ENCODE measurements around the gene EPAS1.

The EPAS1 gene

DNA sequence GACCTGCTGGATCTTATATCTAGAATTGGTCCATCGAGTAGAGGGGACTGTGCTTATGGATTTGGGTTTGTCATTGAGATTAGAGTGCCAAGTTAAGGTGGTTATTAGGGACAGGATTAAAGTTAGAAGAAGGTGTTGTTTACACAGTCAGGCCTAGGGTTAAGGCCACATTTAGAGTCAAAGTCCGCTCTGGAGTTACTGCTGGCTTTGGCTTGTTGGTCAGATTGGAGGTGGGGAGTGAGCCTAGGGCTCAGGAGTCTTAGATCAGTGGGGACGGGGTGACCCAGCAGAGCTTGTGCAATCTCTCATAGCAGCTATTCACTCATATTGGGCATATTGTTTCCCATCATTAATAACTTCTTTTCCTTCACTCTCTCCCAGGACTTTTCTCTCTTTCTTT, 13.5 kb upstream of the EPAS1 start:
- DNase-seq (ENCODE audit: low read depth, low spot score) = no peak
- Histone ChIP-seq H3K9me3 (ENCODE audit: insufficient read depth, low read length) (no peaks in the 10 kb centered on the region), H3K4me1 (ENCODE audit: insufficient read depth, insufficient read length) (no peaks in the 10 kb centered on the region), H3K9ac (ENCODE audit: insufficient read length, low read depth) (no peak overlapping the region), H3K27me3 (ENCODE audit: insufficient read depth, insufficient read length) (no peaks in the 10 kb centered on the region), H3K36me3 (ENCODE audit: insufficient read depth, insufficient read length, low read length) (no peaks in the 10 kb centered on the region), H3K4me3 (ENCODE audit: insufficient read length, low read depth) (no peak overlapping the region)
- no peak for TF ChIP-seq SUZ12 (IDR thresholded peaks at IDR 0.05; ENCODE audit: extremely low read depth, insufficient read depth, insufficient read length)
- TF ChIP-seq YY1 (IDR thresholded peaks at IDR 0.05; ENCODE audit: insufficient read depth, insufficient read length) = no peak
- no peak for TF ChIP-seq ZNF274 (IDR thresholded peaks at IDR 0.05; ENCODE audit: low read depth, low read length)

DNA sequence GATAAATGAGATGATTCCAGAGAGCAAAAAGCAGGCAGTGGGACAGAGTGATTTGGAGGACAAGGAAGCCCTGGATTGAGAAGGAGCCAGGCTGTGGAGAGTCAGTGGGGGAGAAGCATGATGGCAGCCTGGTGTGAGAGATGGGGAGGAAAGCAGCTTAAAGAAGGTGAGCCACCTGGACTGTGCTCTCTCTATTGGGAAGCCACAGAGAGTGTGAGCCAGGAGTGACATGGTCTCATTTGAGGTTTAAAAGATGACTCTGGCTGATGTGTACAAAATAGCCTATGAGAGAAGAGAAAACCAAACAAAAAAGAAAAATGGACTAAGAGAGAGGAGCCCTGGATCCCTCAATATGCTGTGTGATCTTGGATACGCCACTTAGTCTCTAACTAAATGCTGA, 12.9 kb upstream of the EPAS1 start:
- H3K4me1 ChIP-seq (ENCODE audit: insufficient read depth, insufficient read length) = no peaks in the 10 kb centered on the region
- no peak overlapping the region for H3K4me3 ChIP-seq (ENCODE audit: insufficient read length, low read depth)
- no peaks in the 10 kb centered on the region for H3K9me3 ChIP-seq (ENCODE audit: insufficient read depth, low read length)
- no peaks in the 10 kb centered on the region for H3K36me3 ChIP-seq (ENCODE audit: insufficient read depth, insufficient read length, low read length)
- no peak overlapping the region for H3K9ac ChIP-seq (ENCODE audit: insufficient read length, low read depth)
- no peak for DNase-seq (ENCODE audit: low read depth, low spot score)
- H3K27me3 ChIP-seq (ENCODE audit: insufficient read depth, insufficient read length) = no peaks in the 10 kb centered on the region
- no peak for TF ChIP-seq ZNF274 (IDR thresholded peaks at IDR 0.05; ENCODE audit: low read depth, low read length)
- TF ChIP-seq SUZ12 (IDR thresholded peaks at IDR 0.05; ENCODE audit: extremely low read depth, insufficient read depth, insufficient read length) = no peak
- TF ChIP-seq YY1 (IDR thresholded peaks at IDR 0.05; ENCODE audit: insufficient read depth, insufficient read length) = no peak

DNA sequence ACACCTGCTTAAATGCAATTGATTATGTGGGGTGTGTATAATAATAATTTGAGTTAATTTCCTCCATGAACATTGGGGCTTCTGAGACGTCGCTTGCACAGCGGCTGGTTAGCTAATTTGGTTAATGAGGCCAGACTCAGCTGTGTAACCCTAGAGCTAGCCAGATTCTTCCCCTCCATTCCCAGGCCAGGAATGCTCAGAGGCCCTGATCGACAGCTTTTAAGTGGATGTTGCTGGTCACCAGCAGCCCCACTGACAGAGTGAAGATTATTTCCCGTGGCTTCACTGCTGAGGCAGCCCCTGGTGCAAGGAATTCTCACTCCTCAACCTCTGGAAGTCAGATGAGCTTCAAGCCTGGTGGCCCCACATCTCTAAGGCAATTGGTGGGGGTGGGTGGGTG, 12.4 kb upstream of the EPAS1 start:
- no peak overlapping the region for H3K9ac ChIP-seq (ENCODE audit: insufficient read length, low read depth)
- no peaks in the 10 kb centered on the region for H3K4me1 ChIP-seq (ENCODE audit: insufficient read depth, insufficient read length)
- no peak overlapping the region for H3K4me3 ChIP-seq (ENCODE audit: insufficient read length, low read depth)
- no peaks in the 10 kb centered on the region for H3K36me3 ChIP-seq (ENCODE audit: insufficient read depth, insufficient read length, low read length)
- no peaks in the 10 kb centered on the region for H3K27me3 ChIP-seq (ENCODE audit: insufficient read depth, insufficient read length)
- TF ChIP-seq YY1 (IDR thresholded peaks at IDR 0.05; ENCODE audit: insufficient read depth, insufficient read length) = no peak
- no peak for TF ChIP-seq ZNF274 (IDR thresholded peaks at IDR 0.05; ENCODE audit: low read depth, low read length)
- no peak for TF ChIP-seq SUZ12 (IDR thresholded peaks at IDR 0.05; ENCODE audit: extremely low read depth, insufficient read depth, insufficient read length)
- H3K9me3 ChIP-seq (ENCODE audit: insufficient read depth, low read length) = no peaks in the 10 kb centered on the region
- no peak for DNase-seq (ENCODE audit: low read depth, low spot score)

- Histone ChIP-seq H3K9ac (ENCODE audit: insufficient read length, low read depth) (no peak overlapping the region), H3K36me3 (ENCODE audit: insufficient read depth, insufficient read length, low read length) (no peaks in the 10 kb centered on the region), H3K9me3 (ENCODE audit: insufficient read depth, low read length) (no peaks in the 10 kb centered on the region), H3K27me3 (ENCODE audit: insufficient read depth, insufficient read length) (no peaks in the 10 kb centered on the region), H3K4me3 (ENCODE audit: insufficient read length, low read depth) (no peak overlapping the region), H3K4me1 (ENCODE audit: insufficient read depth, insufficient read length) (no peaks in the 10 kb centered on the region)
- TF ChIP-seq YY1 (IDR thresholded peaks at IDR 0.05; ENCODE audit: insufficient read depth, insufficient read length) = no peak
- TF ChIP-seq ZNF274 (IDR thresholded peaks at IDR 0.05; ENCODE audit: low read depth, low read length) = no peak
- no peak for TF ChIP-seq SUZ12 (IDR thresholded peaks at IDR 0.05; ENCODE audit: extremely low read depth, insufficient read depth, insufficient read length)
- no peak for DNase-seq (ENCODE audit: low read depth, low spot score)
Observed at GRCh38 chr2:46286715-46287114, 10.5 kb upstream of the EPAS1 start.

GRCh38 chr2:46290078-46290477, 7.1 kb upstream of the EPAS1 start:
- no peak for DNase-seq (ENCODE audit: low read depth, low spot score)
- no peak overlapping the region for H3K4me3 ChIP-seq (ENCODE audit: insufficient read length, low read depth)
- no peaks in the 10 kb centered on the region for H3K36me3 ChIP-seq (ENCODE audit: insufficient read depth, insufficient read length, low read length)

DNA sequence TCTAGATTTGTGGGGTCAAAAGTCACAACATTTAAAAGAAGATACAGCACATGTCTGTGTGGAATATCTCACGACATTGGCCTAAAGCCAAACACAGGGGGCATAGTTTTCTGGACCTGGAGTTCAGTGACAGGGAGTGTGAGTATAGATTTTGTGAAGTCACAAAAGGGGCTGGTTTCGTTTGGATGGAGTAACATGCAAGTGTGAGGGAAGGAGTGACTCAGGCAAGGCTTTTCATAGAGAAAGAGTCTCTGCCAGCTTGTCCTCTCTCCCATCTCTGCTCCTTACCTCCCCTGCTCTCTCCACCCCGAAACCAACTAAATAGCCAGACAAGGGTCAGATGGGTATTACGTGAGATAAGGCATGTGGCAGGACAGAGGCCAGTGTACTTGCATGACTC, 3.7 kb upstream of the EPAS1 start:
- Histone ChIP-seq H3K4me3 (ENCODE audit: insufficient read length, low read depth) (no peak overlapping the region), H3K9ac (ENCODE audit: insufficient read length, low read depth) (no peak overlapping the region), H3K9me3 (ENCODE audit: insufficient read depth, low read length) (no peaks in the 10 kb centered on the region), H3K4me1 (ENCODE audit: insufficient read depth, insufficient read length) (no peaks in the 10 kb centered on the region), H3K36me3 (ENCODE audit: insufficient read depth, insufficient read length, low read length) (no peaks in the 10 kb centered on the region), H3K27me3 (ENCODE audit: insufficient read depth, insufficient read length) (peaks cover 33% of the 10 kb centered on the region)
- TF ChIP-seq YY1 (IDR thresholded peaks at IDR 0.05; ENCODE audit: insufficient read depth, insufficient read length) (no peak), ZNF274 (IDR thresholded peaks at IDR 0.05; ENCODE audit: low read depth, low read length) (no peak), SUZ12 (IDR thresholded peaks at IDR 0.05; ENCODE audit: extremely low read depth, insufficient read depth, insufficient read length) (no peak)
- no peak for DNase-seq (ENCODE audit: low read depth, low spot score)

More at GRCh38 chr2:46290078-46290477, 7.1 kb upstream of the EPAS1 start:
- no peak for TF ChIP-seq SUZ12 (IDR thresholded peaks at IDR 0.05; ENCODE audit: extremely low read depth, insufficient read depth, insufficient read length)
- no peak for TF ChIP-seq ZNF274 (IDR thresholded peaks at IDR 0.05; ENCODE audit: low read depth, low read length)
- TF ChIP-seq YY1 (IDR thresholded peaks at IDR 0.05; ENCODE audit: insufficient read depth, insufficient read length) = no peak
- H3K9me3 ChIP-seq (ENCODE audit: insufficient read depth, low read length) = no peaks in the 10 kb centered on the region
- H3K27me3 ChIP-seq (ENCODE audit: insufficient read depth, insufficient read length) = peaks cover 4% of the 10 kb centered on the region
- no peaks in the 10 kb centered on the region for H3K4me1 ChIP-seq (ENCODE audit: insufficient read depth, insufficient read length)
- no peak overlapping the region for H3K9ac ChIP-seq (ENCODE audit: insufficient read length, low read depth)

DNA sequence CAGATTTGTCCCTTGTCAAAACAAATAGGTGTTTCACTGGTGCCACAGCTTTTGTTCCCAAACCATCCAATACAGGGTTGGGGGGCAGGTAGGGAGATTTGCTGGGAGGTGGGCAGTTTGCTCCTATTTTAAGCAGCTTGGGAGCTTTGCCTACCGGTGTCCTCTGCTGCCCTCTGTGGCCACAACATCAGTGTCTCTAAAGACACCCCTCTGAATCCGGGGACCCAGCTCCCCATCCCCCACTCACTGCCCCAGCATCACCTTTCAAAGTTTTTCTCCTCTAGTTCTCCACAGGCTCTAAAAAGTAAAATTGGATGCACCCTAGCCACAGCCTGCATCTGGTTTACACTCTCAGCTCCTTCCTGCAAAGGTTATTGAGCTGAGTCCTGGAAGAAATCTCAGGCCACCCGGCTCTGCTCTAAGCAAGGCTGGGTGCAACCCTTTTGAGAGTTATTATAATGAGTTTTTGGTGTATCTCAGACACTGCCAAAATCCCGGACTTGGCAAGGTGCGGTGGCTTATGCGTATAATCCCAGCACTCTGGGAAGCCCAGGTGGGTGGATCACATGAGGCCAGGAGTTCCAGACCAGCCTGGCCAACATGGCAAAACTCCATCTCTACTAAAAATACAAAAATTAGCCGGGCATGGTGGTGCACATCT, 2.9 kb upstream of the EPAS1 start:
- Histone ChIP-seq H3K27me3 (ENCODE audit: insufficient read depth, insufficient read length) (peaks cover 41% of the 10 kb centered on the region), H3K36me3 (ENCODE audit: insufficient read depth, insufficient read length, low read length) (no peaks in the 10 kb centered on the region), H3K4me3 (ENCODE audit: insufficient read length, low read depth) (no peak overlapping the region), H3K4me1 (ENCODE audit: insufficient read depth, insufficient read length) (no peaks in the 10 kb centered on the region), H3K9me3 (ENCODE audit: insufficient read depth, low read length) (no peaks in the 10 kb centered on the region), H3K9ac (ENCODE audit: insufficient read length, low read depth) (no peak overlapping the region)
- no peak for DNase-seq (ENCODE audit: low read depth, low spot score)
- no peak for TF ChIP-seq YY1 (IDR thresholded peaks at IDR 0.05; ENCODE audit: insufficient read depth, insufficient read length)
- TF ChIP-seq ZNF274 (IDR thresholded peaks at IDR 0.05; ENCODE audit: low read depth, low read length) = no peak
- TF ChIP-seq SUZ12 (IDR thresholded peaks at IDR 0.05; ENCODE audit: extremely low read depth, insufficient read depth, insufficient read length) = no peak
